Measurements from ENCODE around the gene OLA1.

The OLA1 gene

GRCh38 chr2:174171686-174172445 lies 76.5 kb downstream of the OLA1 start:
- H3F3A ChIP-seq (ENCODE audit: insufficient read depth): no peaks in the 10 kb centered on the region
- TF ChIP-seq CTCF (IDR thresholded peaks at IDR 0.05; ENCODE audit: insufficient read depth, low read length, poor library complexity, severe bottlenecking) (no peak), EZH2phosphoT487 (conservative IDR thresholded peaks at IDR 0.05; ENCODE audit: low read length) (no peak)
- no peak overlapping the region for H3K4me3 ChIP-seq (ENCODE audit: insufficient read depth, low read length, poor library complexity, severe bottlenecking)
- no peak overlapping the region for H3K27ac ChIP-seq (ENCODE audit: low read depth, low read length)
- peaks cover 35% of the 10 kb centered on the region for H3K36me3 ChIP-seq (ENCODE audit: low read length)
- no peaks in the 10 kb centered on the region for H3K27me3 ChIP-seq (ENCODE audit: low read length)
- H3K9me3 ChIP-seq (ENCODE audit: insufficient read depth, low read length): peaks cover 14% of the 10 kb centered on the region
- H2AFZ ChIP-seq (ENCODE audit: low read depth, low read length, severe bottlenecking): no peak overlapping the region
- no peaks in the 10 kb centered on the region for H4K20me1 ChIP-seq (ENCODE audit: low read depth, low read length)
- H3K4me2 ChIP-seq (ENCODE audit: low read depth, low read length, poor library complexity, severe bottlenecking): no peak overlapping the region
- no peak overlapping the region for H3K9ac ChIP-seq (ENCODE audit: low read length)
- peaks cover 66% of the 10 kb centered on the region for H3K79me2 ChIP-seq (ENCODE audit: insufficient read depth, low read length)
- H3K9me2 ChIP-seq (replicated peaks; ENCODE audit: insufficient read depth, low read length): no peaks in the 10 kb centered on the region

- Histone ChIP-seq H4K20me1 (ENCODE audit: low read depth, low read length) (no peaks in the 10 kb centered on the region), H3K4me2 (ENCODE audit: low read depth, low read length, poor library complexity, severe bottlenecking) (no peak overlapping the region), H3K4me3 (ENCODE audit: insufficient read depth, low read length, poor library complexity, severe bottlenecking) (no peak overlapping the region), H3K27me3 (ENCODE audit: low read length) (no peaks in the 10 kb centered on the region), H3K9me2 (replicated peaks; ENCODE audit: insufficient read depth, low read length) (no peaks in the 10 kb centered on the region), H3K27ac (ENCODE audit: low read depth, low read length) (no peak overlapping the region), H2AFZ (ENCODE audit: low read depth, low read length, severe bottlenecking) (no peak overlapping the region), H3K9me3 (ENCODE audit: insufficient read depth, low read length) (peaks cover 14% of the 10 kb centered on the region), H3F3A (ENCODE audit: insufficient read depth) (no peaks in the 10 kb centered on the region), H3K79me2 (ENCODE audit: insufficient read depth, low read length) (peaks cover 72% of the 10 kb centered on the region), H3K9ac (ENCODE audit: low read length) (no peak overlapping the region), H3K36me3 (ENCODE audit: low read length) (peaks cover 22% of the 10 kb centered on the region)
- TF ChIP-seq CTCF (IDR thresholded peaks at IDR 0.05; ENCODE audit: insufficient read depth, low read length, poor library complexity, severe bottlenecking) (no peak), EZH2phosphoT487 (conservative IDR thresholded peaks at IDR 0.05; ENCODE audit: low read length) (no peak)
These were observed 79.0 kb downstream of the OLA1 start for GRCh38 chr2:174169372-174169771.

GRCh38 chr2:174166261-174166660 lies 82.1 kb downstream of the OLA1 start:
- no peaks in the 10 kb centered on the region for H3K9me2 ChIP-seq (replicated peaks; ENCODE audit: insufficient read depth, low read length)
- no peaks in the 10 kb centered on the region for H3K27me3 ChIP-seq (ENCODE audit: low read length)
- H2AFZ ChIP-seq (ENCODE audit: low read depth, low read length, severe bottlenecking): no peak overlapping the region
- no peak for TF ChIP-seq EZH2phosphoT487 (conservative IDR thresholded peaks at IDR 0.05; ENCODE audit: low read length)
- TF ChIP-seq CTCF (IDR thresholded peaks at IDR 0.05; ENCODE audit: insufficient read depth, low read length, poor library complexity, severe bottlenecking): no peak
- H3K9me3 ChIP-seq (ENCODE audit: insufficient read depth, low read length): peaks cover 14% of the 10 kb centered on the region
- no peaks in the 10 kb centered on the region for H4K20me1 ChIP-seq (ENCODE audit: low read depth, low read length)
- no peaks in the 10 kb centered on the region for H3F3A ChIP-seq (ENCODE audit: insufficient read depth)
- H3K36me3 ChIP-seq (ENCODE audit: low read length): peaks cover 20% of the 10 kb centered on the region
- H3K4me2 ChIP-seq (ENCODE audit: low read depth, low read length, poor library complexity, severe bottlenecking): no peak overlapping the region
- H3K4me3 ChIP-seq (ENCODE audit: insufficient read depth, low read length, poor library complexity, severe bottlenecking): no peak overlapping the region
- peaks cover 65% of the 10 kb centered on the region; the same call in 1 of the 2 replicates for H3K79me2 ChIP-seq (ENCODE audit: insufficient read depth, low read length)
- H3K27ac ChIP-seq (ENCODE audit: low read depth, low read length): no peak overlapping the region
- no peak overlapping the region for H3K9ac ChIP-seq (ENCODE audit: low read length)
